HG03064 (cell line): ENCODE data around the gene TAOK3.
"Not testable (repeated sequence)": the region's sequence is repeated elsewhere in the genome, so short reads cannot be mapped to it uniquely, and the experiment has no call there.

Experiments used
- ATAC-seq: cut with Tn5 transposase; IDR thresholded peaks from one replicate; pipeline ENCODE4 v1.9.1; 2021; ENCODE audit warnings: low read depth; ENCODE audit not compliant: unreplicated experiment

Gene TAOK3

DNA sequence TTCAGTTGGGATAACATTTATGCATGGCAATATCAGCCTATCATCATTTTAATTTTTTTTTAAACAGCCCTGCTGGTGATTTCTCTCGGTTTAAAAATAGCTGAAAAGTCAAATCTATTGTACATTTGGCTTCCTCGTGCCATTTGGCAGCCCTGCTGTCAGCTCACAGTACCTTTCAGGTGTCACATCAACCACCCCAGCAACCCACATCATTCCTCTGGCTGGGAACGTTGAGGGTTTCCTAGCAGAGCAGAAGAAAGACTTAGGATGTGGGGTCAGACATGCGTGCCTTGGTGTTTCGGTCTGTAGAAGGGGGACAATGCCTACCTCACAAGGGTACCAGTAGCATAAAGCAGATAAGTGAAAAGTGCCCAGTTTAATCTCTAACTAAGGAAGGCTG is 221.0 kb downstream of the TAOK3 start:
- no peak for ATAC-seq

DNA sequence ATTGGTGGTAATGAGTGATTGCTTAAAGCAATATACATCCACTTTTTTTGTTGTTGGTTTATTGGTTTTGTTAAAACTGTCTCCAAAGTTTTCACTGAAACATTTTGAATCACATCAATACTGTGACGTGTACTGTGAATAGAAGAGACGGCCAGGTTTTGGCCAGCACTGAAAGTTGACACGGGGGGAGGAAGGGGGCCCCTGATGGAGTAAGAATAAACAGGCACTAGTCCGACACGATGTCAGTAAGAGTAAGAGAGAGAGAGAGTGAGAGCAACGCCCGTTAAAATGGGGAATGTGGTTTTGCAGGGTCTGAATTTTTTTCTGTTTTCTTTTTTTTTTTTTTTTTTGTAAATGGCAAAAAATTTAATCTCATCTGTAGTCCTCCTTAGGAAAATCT is 222.1 kb downstream of the TAOK3 start:
- no peak for ATAC-seq

DNA sequence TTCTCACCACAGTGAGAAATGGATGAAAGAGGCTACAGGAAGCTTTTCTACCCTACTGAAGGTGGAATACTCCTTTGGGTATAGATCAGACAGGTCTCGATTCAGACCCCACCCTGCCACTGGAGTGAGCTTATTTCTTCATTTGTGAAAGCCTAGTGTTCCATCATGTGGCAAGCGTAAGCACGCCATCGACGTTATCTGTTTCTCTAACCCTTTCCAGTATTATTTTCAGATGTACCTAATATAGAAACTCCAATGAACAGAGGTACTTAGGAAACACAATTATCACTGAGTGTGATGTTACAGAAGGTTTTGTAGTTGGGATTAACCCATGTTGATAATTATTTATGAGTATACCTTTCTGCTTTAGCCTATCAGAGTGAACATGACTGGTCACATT is 224.4 kb downstream of the TAOK3 start:
- ATAC-seq, result no peak

DNA sequence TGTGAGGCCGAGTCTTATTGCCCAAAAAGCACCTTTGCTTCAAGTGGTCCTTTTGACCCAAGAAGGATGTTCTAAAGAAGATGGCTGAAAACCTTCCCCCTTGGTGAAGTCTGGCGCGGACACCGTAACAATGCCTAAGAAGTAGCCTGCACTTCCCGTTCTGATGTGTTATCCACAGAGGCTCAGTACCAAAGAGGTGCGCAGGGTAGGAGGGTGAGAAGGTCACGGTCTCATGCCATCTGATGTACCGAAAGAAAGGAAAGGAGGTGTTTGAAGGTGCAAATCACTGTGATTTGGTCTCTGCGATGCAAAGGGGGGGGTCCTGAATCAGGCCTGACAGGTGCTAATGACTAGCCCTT is 226.9 kb downstream of the TAOK3 start:
- ATAC-seq, result no peak

DNA sequence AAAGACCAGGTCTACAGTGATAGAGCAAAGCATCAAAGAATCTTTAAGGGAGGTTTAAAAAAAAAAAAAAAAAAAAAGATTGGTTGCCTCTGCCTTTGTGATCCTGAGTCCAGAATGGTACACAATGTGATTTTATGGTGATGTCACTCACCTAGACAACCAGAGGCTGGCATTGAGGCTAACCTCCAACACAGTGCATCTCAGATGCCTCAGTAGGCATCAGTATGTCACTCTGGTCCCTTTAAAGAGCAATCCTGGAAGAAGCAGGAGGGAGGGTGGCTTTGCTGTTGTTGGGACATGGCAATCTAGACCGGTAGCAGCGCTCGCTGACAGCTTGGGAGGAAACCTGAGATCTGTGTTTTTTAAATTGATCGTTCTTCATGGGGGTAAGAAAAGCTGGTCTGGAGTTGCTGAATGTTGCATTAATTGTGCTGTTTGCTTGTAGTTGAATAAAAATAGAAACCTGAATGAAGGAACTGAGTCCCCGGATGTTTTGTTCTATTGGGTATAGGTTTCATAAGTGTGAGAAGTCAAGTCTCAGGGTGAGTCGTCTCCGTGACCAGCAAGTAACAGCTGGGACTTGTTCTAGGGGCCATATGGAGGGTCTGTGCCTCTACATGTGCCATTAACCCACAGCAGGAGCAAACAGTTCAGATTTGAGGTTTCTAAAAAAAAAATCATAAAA is 227.5 kb downstream of the TAOK3 start:
- peak; percentile 59 for ATAC-seq

DNA sequence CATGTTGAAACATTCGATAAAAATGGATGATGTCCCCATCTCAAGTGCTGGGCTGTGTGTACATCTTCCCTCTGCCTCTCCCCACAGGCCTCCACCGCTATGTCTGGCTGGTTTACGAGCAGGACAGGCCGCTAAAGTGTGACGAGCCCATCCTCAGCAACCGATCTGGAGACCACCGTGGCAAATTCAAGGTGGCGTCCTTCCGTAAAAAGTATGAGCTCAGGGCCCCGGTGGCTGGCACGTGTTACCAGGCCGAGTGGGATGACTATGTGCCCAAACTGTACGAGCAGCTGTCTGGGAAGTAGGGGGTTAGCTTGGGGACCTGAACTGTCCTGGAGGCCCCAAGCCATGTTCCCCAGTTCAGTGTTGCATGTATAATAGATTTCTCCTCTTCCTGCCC is 228.2 kb downstream of the TAOK3 start:
- no peak for ATAC-seq

DNA sequence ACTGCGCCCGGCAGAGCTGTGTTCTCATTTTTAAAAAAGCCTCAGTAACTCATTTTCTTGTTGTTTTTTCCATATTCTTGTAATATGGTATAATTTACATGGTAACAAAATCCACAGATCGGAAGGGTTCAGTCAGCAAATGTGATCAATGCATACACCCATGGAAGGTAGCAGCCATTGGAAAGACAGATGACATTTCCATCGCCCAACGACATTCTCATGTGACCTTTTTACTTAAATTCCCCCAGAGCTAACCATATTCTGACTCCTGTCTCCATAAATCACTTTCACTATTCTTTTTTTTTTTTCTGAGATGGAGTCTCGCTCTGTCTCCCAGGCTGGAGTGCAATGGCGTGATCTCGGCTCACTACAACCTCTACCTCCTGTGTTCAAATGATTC is 231.9 kb downstream of the TAOK3 start:
- ATAC-seq, result no peak

DNA sequence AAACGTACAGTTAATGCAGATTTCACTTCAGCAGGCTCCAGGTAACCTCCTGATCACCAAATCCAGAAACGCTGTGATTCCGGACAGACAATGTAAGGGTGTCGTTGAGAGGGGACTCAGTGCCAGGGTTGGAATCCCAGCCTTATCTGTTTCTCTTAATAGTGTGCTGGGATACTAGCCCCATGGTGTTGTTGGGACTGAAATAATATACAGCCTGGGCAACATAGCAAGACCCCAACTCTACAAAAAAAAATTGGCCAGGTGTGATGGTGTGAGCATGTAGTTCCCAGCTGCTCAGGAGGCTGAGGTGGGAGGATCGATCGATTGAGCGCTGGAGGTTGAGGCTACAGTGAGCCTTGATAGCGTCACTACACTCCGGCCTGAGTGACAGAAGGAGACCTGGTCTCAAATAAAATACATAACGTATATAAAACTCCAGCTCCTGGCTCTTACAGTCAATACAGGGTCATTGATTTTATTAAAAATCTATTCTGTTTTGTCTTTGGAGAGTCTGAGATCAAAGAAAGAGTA is 235.5 kb downstream of the TAOK3 start:
- ATAC-seq, result no peak

DNA sequence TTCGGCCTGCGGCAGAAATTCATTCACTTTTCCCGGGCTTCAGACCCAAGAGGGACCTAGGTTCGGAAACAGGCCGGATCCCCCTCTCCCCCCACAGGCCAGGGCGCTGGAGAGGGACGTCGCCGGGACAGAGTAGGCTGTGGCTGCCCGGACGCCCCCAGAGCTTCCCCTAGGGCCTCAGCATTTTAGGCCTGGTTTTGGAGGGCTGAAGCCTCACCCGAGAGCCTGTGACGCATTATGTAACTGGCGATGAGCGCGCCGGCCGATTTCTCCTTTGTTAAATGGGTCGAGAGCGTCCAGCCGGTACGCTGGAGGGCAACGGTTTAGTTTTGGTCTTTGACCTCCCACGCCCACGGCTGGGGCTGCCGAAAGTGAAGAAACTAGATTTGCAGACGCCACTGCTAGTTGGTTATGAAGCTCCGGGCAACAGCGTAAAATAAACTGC is 236.1 kb downstream of the TAOK3 start:
- ATAC-seq, result peak; percentile 21

DNA sequence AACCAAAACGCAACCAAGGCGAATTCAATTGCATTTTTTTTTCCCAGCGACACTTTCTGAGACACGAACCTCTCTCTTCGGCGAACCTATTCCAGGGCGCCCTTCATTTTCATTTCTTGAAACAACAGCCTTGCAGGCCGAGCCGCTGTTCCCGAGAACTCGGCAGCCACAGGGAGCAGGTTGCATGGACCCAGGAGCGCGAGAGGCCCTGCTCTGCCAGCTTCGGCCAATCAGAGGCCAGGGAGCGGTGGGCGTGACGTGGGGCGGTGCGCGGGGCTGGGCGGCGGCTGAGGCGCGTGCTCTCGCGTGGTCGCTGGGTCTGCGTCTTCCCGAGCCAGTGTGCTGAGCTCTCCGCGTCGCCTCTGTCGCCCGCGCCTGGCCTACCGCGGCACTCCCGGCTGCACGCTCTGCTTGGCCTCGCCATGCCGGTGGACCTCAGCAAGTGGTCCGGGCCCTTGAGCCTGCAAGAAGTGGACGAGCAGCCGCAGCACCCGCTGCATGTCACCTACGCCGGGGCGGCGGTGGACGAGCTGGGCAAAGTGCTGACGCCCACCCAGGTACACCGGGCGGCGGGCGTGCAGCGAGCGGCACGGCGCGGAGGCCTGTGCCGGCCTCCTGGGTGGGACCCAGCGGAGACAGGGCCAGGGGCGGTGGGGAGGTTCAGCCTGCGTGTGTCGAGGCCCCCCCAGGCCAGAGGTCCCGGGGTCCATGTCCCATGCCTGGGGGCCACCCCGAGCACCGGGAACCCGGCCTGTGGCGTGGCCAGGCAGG is 236.7 kb downstream of the TAOK3 start, which contains the start of gene PEBP1:
Gene PEBP1, plus strand, starts transcription at position 337 of the 771 bp plus-strand sequence. Its CDS starts 86 bp downstream, at position 423.
- peak; percentile 98 for ATAC-seq

DNA sequence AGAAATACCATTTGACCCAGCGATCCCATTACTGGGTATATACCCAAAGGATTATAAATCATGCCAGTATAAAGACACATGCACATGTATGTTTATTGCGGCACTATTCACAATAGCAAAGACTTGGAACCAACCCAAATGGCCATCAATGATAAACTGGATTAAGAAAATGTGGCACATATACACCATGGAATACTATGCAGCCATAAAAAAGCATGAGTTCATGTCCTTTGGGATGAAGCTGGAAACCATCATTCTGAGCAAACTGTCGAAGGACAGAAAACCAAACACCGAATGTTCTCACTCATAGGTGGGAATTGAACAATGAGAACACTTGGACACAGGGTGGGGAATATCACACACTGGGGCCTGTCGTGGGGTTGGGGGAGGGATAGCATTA is 243.3 kb downstream of the TAOK3 start:
- not testable (repeated sequence) for ATAC-seq

DNA sequence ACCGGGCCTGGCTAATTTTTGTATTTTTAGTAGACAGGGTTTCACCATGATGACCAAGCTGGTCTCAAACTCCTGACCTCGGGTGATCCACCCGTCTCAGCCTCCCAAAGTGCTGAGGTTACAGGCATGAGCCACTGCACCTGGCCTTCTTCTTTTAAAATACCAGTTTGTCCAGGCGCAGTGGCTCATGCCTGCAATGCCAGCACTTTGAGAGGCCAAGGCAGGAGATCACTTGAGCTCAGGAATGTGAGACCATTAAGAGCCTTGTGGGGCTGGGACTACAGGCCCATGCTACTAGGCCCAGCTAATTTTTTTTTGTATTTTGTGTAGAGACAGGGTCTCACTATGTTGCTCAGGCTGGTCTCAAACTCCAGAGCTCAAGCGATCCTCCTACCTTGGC is 244.8 kb downstream of the TAOK3 start:
- no peak for ATAC-seq

DNA sequence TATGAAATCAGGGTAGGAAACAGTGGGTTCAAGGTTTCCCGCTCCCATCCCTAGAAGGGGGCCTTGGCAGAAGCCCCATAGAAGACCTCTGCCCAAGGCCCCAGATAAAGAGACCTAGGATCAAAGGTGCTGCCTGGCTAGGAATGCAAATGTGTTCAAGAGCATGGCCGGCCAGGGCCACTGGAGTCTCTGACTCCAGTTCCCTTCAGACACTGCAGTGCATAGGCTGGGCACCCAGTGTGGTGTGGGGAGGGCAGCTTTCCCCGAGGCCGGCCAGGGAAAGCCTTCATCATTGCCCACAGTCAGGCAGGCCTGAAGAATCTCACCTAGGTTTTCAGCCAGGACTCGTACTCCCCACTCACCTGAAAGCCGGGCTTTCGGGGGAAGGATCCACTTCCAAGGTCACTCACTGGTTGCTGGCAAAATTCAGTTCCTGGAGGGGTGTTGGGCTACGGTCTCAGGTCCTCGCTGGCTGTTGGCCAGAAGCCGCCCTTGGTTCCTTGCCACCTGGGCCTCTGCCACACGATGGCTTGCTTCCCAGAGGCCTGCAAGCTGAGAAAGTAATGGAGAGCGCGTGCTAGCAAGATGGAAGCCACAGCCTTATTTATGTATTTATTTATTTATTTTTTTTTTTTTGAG is 246.5 kb downstream of the TAOK3 start:
- no peak for ATAC-seq

DNA sequence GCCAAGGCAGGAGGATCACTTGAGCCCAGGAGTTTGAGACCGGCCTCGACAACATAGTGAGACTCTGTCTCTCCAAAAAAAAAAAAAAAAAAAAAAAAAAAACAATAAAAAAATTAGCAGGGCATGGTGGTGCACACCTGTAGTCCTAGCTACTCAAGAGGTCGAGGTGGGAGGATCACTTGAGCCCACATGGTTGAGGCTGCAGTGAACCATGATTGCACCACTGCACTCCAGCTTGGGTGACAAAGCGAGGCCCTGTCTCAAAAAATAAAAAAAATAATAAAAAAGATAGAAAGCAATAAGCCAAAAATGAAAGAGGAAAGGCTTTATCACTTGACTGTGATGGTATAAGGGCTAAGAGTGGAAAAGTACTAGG is 247.0 kb downstream of the TAOK3 start:
- no peak for ATAC-seq

DNA sequence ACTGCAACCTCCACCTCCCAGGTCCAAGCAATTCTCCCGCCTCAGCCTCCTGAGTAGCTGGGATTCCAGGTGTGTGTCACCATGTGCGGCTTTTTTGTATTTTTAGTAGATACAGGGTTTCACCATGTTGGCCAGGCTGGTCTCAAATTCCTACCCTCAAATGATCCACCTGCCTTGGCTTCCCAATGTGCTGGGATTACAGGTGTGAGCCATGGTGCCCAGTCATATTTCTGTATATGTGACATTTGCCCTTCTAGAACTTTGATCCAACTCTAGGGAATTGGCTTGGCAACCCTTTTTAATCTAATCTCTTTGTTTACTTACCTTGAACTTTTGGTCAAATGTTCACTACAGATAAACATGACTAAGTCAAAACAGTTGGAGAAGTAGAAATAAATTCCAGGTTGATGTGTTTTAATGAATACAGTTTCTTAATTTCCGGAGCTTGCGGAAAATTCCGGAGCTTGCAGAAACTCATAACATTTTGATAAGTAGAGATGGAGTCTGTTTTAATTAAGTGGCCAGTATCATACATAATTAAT is 248.3 kb downstream of the TAOK3 start:
- no peak for ATAC-seq

DNA sequence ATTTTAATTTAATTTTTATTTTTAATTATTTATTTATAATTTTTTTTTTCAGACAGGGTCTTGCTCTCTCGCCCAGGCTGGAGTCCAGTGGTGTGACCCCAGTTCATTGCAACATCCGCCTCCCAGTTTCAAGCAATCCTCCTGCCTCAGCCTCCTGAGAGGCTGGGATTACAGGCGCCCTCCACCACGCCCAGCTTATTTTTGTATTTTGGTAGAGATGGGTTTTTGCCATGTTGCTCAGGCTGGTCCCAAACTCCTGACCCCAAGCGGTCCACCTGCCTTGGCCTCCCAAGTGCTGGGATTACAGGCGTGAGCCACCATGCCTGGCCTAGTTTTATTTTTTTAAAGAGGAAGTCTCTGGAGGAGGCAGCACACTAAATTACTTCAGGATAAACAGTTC is 250.4 kb downstream of the TAOK3 start:
- no peak for ATAC-seq

DNA sequence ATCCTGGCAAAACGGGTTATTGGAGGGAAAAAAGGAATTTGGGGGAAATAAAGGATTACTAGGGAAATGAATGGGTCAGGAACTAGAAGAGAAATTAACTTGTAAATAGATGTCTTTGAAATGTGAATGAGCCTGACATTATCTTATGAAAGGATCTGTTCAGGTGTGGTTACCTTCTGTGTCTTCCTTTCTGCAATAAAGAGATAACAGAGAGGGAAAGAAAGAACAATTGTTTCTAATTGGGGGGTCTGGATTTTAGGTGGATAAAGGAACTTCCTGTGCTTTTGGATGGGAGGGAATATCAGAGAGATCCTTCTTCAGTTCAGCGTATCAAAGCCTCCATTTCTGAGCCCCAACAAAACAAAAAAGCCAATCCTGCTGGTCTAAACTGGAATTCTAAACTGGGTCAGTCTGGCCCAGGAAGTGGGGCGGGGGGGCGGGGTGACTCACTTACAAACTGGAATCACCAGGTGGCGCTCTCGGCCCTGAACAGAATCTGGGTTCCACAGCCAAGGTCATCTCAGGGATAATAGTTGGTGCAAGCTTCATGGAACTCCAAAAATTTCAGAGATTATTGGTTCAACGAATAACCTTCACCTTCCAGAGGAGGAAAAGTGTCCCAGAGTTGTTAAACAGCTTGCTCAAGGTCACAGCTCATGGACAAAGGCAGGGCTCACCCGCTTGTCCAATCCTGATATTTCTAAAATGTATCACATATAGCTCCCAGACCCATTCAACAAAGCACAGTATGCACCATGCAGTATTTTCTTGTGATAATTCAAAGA is 251.9 kb downstream of the TAOK3 start:
- no peak for ATAC-seq

DNA sequence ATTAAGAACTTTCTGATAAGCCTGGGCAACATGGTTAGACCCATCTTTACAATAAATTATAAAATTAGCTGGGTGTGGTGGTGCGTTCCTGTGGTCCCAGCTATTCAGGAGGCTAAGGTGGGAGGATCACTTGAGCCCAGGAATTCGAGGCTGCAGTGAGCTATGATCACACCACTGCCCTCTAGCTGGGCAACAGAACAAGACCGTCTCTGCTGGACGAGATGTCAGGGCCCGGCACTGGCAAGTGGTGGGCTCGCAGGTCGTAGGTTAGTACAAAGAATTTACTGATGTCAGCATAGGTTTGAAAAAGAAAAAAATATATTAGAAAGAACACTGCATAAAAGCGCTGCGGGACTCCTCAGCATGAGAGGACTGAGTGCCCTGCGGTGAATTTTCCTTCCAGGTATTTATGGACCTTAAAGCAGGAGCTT is 253.2 kb downstream of the TAOK3 start:
- no peak for ATAC-seq

DNA sequence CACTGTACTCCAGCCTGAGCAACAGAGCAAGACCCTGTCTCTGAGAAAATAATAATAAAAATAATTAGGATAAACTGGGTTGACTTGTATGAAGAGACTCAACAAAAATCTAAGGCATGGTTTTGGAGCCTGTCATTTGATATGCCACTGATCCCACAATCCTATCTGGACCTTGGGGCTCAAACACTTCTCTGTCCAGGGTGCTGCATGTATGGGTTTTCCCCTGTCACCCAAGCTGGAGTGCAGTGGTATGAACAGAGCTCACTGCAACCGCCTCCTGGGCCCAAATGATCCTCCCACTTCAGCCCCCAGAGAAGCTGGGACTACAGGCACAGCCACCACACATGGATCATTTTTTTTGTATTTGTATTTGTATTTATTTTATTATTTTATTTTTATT is 263.6 kb downstream of the TAOK3 start:
- ATAC-seq, result no peak

DNA sequence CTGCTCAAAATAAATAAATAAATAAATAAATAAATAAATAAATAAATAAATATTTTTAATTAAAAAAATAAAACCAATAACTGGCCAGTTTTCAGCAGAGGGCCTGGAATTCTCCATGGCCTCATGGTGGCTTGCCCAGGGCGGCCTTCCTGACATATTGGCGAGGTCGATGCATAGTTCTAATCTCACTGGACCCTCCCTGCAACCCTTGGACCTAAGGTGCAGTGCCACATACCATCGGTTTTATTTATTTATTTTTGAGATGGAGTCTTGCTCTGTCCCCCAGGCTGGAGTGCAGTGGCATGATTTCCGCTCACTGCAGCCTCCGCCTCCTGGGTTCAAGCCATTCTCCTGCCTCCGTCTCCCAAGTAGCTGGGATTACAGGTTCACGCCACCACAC is 265.0 kb downstream of the TAOK3 start:
- no peak for ATAC-seq
